ENCODE measurements around the gene FURIN.

DNA sequence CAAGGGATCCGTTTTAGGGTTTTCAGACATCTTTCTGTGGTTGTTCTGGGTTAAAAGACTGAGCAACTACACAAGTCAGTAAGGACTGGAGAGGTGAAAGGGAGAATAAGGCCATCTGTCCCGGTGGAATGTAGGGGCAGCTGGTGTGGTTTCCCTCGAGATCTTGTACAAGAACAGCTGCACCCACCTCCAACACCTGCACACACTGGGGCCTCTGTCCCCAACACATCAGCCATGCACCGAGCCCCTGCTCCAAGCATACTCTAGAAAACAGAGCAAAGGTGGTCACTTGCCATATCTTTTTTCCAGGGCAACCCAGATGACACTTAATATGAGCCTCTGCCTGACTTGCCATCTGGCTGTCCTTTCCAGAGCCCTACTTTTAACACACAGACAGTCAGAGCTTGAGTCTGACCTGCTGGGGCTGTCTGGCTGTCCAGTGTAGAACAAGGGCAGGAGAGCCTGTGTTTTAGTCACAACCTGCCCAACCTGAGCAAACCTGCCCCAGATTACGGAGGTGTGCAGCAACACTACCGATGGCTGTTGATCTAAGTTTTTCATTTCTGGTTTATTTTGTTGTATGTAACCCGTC lies 46.9 kb downstream of the FURIN start:
- TF ChIP-seq EP300 (IDR thresholded peaks at IDR 0.05), result no peak
- TF ChIP-seq, protein P1, sequence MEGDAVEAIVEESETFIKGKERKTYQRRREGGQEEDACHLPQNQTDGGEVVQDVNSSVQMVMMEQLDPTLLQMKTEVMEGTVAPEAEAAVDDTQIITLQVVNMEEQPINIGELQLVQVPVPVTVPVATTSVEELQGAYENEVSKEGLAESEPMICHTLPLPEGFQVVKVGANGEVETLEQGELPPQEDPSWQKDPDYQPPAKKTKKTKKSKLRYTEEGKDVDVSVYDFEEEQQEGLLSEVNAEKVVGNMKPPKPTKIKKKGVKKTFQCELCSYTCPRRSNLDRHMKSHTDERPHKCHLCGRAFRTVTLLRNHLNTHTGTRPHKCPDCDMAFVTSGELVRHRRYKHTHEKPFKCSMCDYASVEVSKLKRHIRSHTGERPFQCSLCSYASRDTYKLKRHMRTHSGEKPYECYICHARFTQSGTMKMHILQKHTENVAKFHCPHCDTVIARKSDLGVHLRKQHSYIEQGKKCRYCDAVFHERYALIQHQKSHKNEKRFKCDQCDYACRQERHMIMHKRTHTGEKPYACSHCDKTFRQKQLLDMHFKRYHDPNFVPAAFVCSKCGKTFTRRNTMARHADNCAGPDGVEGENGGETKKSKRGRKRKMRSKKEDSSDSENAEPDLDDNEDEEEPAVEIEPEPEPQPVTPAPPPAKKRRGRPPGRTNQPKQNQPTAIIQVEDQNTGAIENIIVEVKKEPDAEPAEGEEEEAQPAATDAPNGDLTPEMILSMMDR (IDR thresholded peaks at IDR 0.05), result no peak
- no peak for TF ChIP-seq POLR2AphosphoS5 (IDR thresholded peaks at IDR 0.05)
